Fibroblast of skin of back (primary cell): ENCODE data around the gene IRS2.

Source experiments
- DNase-seq: peaks from one replicate; pipeline ENCODE4 v3.0.0-alpha.2; 2013

IRS2 gene

DNA sequence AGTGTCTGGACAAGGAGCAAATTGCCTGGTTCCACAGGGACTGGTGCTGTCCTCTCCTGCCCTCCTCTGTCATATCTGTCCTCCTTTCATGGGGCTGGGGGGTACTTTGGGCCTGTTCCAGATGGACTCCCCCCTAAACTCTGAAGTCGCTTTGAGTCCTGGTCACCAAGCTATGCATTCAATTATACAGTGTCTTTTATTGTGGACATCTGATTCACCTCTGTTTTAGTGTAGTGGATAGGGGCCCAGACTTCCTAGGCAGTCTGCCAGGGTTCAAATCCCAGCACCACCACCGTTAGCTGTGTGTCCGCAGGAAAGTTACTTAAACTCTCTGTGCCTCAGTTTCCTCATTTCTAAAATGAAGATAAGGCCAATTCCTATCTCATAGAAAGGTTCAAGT is 21.0 kb upstream of the IRS2 start:
- no peak for DNase-seq

DNA sequence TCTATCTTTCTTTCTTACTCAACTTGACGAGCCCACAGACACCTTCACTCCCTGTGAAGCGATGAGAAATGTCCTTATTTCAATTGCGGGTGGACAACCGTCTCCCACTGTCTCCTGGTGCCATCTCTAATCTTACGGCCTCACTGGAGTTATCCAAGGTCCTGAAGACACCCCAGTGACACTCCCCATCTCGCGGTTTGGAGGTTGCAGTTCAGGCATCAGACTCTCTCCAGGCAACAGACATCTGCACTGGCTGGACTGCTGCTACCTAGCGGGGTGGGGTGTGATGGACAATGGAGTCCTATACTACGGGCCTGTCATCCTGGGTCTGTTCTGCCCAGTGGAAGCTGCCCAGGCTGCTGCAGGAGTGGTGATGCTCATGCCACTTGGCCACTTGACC is 18.3 kb upstream of the IRS2 start:
- no peak for DNase-seq

DNA sequence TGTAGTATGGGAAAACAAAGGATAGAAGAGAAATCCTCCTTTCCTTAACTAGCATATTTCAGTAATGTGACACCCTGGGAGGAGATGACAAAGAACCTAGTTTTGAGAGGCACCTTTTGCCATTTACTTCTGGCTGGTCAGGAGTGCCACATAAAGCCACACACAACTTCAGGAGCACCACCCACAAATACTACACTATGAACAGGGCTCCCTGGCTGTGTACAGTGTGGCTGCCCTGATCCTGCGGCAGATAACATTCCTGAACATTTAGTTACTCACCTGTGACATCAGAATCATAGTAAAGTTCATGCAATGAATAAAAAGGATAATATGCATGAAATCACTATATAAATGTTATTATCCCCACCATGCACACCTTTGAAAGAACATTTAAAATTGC is 17.4 kb upstream of the IRS2 start:
- DNase-seq, result no peak

DNA sequence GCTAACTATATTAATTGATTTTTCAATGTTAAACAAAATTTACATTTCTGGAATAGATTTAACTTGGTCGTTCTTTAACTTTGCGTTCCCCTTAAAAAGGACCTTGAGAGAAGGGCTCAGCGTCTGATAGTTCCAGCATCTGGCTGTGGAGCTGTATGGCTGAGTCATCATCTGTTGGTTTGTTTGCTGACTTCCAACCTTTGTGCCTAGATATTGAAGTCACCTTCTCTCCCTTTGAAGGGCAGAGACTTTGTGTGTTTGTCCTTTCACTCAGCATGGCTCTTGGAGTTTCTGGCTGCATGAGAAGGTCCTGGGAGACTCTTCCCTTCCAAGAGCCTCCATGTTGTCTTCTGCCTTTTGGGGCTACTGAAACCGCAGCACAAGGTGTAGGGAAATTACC is 16.6 kb upstream of the IRS2 start:
- no peak for DNase-seq

DNA sequence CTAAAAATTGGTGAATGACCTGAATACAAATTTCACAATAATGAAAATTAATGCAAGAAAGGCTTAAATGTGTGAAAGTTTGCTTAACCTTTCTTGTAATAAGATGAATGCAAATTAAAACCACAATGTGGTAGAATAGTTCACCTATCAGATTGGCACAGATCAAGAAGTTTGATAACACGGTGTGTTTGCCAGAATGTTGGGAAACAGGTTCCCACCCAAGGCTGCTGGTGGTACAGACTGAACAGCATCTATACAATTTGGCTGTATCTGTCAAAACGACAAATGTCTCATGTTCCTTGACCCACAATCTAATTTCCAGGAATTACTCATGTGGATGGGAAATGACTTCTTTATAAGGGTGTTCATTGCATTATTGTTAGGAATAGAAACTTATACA is 8.6 kb upstream of the IRS2 start:
- DNase-seq, result no peak

DNA sequence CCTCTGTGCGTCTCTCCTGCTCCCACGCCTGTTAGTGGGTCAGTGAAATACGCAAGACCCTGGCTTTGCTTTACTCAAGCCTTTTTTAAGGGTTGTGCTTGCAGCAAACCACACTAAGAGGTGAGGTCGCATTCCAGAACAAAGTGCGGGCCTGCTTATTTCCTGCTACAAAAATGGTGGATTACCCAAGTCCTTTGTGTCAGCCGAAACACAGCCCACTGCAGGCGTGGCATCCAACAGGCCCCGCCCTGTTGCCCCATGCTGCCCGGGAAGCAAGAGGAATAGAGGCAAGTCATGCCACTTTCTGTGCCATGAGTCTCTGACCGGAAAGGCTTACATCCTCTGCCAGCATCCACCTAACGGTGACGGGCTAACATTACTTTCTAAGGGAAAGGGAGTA is 7.7 kb upstream of the IRS2 start:
- DNase-seq, result no peak

DNA sequence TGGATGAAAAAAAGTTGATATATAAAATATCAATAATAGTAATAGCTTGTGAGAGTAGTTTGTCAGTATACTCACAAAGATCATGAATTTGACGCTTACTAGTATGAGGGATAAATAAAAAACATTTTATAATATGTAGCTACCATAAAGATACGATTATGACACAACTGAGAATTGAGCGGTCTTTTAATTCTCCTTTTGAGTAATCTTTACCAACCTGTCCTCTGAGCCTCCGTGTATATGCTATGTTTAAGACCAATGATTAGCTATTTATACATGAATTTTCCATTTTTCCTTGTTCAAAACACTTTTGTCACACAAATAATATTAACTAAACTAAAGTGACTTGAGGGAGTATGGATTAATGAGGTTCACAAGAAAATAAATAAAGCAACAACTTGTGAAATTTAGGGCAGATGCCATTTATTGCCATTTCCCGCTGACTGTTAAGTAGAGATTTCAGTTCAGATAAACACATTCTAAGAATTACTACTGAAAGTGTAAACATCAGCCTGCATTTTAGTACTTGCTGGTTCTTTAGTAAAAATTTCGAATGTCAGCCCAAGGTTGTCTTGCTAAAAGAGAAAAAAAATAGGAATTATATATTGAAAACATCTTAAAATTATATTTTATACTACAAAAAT is 6.2 kb upstream of the IRS2 start:
- DNase-seq, result no peak

DNA sequence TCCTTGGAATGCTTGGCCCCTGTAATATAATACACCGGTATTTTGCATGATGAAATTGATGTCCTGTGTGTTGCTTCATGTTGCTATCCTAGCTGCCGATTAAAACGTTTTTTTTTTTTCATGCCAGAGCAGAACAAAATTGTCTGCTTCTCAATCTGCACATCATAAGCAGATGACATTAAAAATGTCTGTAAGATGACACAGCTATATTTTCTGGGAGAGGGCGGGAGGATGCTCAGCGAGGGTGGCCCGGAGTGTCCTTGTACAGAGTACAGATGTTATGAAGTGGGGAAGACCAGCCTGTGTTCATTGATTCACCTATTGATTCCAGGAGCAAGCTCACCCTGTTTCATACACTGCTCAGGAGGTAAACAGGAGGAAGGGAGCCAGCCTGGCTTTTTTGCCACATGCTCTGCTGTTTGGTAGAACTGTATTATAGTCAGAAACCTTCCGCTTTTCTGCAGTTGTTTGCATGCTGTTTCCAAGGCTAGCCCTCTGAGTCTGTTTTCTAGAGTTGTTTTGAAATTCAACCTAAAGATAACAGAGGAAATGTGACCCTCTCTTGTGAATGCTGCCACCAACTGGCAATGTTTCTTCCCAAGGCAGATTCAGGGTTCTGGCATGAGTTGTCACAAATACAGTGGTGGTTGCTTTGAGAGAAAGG is 4.7 kb upstream of the IRS2 start:
- DNase-seq, result peak; percentile 56

DNA sequence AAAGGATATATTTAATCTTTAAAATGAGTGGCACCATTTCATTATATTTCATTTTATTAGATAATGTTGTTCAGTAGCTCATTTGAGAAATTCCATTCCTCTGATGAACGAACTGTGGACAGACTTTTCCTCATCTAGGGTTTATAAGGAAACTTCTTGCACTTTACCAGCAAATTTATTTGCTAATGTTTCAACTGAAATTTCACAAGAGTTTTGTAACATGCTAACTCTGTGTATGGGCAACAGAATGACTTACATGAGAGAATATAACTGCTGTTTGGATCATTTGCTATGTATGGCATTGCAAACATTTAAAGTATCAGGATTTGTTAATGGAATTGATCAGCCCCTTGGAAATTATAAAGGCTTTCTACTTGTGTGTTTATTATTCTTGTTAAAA is 3.7 kb upstream of the IRS2 start:
- no peak for DNase-seq

DNA sequence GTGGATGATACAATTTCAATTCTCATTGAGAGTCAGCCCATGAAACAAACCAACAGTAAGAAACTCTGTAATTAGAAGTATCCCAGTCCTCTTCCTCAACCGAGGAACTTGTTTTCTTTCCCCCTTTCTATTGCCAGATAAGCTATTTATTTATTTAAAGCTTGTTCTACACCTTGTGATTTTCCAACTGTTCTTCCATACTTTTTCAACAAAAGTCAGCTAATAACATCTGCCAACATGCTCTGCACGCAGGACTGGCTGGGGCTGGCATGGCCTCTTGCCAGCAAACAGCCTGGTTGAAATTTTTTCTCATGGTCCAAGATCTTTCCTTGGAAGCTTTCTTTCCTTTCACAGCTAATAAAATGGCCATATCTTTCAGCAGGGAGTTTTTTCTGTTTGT is 2.9 kb upstream of the IRS2 start:
- no peak for DNase-seq

DNA sequence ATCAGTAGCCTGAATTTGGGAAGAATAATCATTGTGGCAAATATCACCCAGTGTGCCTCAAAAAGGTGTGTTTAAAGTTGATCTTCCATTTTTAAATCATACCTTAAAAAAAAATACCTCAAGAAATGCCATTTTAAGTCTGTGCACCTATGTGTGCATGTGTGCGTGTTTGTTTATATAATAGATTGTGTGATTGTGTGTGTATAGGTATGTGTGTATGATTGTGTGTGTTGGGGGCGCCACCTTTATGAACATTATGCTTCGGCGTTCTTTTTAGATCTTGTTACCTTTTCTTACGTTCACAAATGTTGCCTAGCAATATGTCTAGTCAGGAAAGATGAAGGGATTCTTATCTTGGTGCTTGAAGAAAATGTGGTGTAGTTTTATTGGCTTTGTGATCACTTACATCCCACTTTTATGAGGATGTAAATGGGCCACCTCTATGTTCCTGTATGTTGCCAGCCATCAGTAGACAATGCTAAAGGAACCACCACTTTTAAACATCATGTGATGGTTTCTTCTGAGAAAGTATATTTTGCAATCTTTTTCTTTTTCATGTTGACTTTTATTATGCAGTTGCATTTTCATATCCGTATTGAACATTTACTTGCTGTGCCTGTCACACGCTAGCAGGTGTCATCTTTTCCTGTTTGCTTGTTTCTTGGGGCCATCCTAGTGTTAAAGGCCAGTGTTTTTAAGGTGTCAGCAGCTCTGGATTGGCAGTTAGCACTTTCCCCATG is 2.2 kb upstream of the IRS2 start:
- no peak for DNase-seq

DNA sequence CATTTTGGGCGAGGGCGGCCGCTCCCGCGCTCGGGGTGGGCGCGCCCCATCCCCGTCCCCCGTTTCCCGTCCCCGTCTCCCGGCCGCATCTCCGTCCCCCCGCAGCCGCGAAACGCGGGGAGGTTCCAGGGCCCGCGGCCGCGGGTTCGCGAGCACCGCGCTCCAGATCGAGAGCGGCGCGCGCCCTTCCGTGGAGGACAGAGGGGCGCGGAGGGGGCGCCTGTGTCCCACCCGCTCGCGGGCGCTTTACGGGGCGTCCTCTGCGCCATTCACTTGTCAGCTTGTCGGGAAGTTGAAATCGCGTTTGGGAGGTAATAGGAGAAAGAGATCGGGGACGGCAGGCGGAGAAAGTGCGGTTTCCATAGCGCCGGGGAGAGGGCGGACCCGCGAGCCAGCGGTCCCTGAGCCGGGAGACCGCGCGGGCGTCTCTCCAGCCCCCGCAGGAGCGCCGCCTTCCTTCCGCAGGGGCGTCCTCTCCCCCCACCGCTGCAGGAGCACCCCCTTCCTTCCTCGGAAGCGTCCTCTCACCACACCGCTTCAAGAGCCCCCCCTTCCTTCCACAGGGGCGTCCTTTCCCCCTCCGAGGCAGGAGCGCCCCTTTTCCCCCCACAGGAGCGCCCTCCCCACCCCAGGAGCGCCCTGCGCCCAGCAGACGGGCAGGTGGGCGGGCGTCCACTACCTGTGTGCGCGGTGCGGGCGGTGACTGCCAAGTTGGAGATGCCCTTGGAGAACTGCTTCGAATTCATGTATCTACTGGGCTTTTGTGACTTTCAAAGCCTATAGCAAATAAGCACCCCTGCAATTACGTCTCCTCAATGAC is 962 bp upstream of the IRS2 start:
- DNase-seq, result peak; percentile 57

DNA sequence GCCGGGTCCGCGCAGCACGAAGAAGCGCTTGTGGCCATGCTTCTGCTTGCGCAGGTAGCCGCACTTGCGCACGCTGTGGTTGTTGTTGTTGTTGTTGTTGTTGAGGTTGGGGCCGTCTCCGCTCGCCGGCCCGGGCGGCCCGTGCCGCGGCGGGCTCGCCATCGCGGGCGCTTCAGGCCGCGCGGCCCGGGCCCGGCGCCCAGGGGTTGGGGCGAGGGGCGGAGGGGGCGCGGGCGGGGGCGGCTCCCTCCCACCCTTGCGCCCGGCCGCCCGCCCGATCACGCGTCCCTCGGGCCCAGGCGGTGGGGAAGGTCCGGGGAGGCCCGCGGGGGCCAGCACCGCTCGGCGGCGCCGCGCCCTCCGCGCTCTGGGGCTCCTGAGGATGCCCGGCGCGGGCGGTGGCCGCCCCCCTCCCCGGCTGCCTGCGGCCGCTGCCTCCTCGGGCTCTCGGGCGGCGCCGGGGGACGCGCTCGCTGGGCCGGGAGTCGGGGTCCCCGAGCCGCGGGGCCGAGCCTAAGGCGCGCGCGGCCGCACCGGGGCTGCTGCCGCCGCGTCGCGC is 412 bp downstream of the IRS2 start:
- no peak for DNase-seq

DNA sequence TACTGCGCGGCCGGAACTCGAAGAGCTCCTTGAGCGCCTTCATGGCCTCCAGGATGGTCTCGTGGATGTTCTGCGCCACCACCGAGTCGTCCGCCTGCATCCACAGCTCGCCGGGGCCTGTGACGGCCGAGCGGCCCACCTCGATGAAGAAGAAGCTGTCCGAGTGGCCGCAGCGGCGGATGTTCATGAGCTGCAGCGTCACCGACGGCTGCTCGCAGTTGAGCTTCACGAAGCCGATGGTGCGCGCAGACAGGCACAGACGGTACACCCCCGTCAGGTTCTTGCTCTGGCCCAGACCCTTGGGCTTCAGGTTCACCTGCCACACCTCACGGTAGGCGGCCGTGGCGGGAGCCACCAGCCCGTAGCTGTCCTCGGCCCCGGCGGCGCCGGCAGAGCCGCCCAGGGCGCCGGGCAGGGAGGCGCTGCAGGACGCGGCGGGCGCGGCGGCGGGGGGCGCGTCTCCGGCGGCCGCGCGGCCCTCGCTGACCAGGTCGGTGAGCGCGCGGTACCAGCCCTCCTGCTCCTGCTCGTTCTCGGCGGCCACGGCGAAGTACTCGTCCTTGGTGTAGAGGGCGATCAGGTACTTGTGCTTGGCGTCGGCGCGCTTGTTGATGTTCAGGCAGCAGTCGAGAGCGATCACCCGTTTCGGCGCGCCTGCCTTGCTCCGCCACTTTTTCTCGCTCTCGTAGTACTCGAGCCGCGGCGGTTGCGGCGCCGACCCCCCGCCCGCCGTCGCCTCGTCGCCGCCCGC is 1.1 kb downstream of the IRS2 start:
- peak; percentile 53 for DNase-seq

DNA sequence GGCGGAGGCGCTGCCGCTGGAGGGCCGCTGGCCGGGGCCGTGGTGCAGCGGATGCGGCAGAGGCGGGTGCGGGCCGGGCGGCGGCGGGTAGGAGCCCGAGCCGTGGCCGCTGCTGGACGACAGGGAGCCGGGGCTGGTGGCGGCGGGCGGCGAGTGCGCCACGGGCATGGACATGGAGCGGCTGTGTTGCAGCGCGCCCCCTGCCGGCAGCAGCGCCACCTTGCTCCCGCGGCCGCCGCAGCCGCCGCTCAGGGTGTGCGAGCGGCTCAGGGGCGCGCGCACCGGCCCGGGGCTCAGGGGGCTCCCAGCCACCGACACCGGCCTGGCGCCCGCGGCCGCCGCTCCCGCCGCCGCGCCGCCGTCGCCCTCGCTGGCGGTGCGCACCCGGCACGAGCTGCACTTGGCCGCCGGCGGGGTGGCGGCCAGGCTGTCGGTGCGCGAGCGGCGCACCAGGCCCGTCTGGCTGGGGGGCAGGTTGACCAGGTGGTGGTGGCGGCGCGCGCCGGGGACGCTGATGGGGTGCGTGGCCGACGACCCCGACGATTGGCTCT is 1.7 kb downstream of the IRS2 start:
- DNase-seq, result peak; percentile 76

DNA sequence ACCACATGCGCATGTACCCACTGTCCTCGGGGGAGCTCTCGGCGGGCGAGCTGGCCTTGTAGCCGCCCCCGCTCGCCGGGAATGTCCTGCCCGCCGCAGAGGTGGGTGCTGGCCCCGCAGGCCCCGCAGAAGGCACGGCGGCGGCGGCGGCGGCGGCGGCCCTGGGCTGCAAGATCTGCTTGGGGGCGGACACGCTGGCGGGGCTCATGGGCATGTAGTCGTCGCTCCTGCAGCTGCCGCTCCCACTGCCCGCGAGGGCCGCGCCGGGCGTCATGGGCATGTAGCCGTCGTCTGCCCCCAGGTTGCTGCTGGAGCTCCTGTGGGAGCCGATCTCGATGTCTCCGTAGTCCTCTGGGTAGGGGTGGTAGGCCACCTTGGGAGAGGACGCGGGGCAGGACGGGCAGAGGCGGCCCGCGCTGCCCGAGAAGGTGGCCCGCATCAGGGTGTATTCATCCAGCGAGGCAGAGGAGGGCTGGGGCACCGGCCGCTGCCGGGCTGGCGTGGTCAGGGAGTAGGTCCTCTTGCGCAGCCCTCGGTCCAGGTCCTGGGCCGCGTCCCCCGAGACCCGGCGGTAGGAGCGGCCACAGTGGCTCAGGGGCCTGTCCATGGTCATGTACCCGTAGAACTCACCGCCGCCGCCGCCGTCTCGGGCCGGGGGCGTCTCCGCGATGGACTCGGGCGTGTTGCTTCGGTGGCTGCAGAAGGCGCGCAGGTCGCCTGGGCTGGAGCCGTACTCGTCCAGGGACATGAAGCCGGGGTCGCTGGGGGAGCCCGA is 2.4 kb downstream of the IRS2 start:
- DNase-seq, result no peak

DNA sequence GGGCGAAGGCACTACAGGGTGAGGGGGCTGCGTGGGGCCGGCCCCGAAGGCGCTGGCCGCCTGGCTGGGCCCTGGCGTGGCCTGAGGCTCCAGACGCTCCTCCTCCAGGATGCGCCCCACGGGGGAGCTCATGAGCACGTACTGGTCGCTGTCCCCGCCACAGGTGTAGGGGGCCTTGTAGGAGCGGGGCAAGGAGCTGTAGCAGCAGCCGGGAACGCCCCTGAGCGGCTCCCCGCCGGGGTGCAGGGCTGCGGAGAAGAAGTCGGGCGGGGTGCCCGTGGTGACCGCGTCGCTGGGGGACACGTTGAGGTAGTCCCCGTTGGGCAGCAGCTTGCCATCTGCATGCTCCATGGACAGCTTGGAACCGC is 3.0 kb downstream of the IRS2 start:
- no peak for DNase-seq

DNA sequence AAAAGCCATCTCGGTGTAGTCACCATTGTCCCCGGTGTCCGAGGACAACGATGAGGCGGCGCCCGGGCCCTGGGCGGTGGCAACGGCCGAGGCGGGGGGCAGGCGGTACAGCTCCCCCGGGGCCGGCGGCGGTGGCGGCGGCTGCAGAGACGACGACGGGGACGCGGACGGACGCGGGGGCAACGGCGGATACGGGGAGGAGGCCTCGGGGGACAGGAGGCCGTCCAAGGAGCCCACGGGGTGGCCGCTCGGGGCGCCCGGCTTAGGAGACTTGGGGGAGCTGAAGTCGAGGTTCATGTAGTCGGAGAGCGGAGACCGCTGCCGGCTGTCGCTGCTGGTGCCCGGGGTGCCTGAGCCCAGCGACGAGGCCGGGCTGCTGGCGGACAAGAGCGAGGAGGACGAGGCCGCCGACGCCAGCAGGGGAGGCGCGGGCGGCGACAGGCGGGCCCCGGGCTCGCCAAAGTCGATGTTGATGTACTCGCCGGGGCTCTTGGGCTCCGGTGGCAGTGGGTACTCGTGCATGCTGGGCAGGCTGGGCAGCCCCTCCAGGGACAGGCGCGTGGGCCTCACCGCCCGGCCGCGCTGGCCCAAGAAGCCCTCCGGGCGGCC is 3.5 kb downstream of the IRS2 start:
- no peak for DNase-seq

DNA sequence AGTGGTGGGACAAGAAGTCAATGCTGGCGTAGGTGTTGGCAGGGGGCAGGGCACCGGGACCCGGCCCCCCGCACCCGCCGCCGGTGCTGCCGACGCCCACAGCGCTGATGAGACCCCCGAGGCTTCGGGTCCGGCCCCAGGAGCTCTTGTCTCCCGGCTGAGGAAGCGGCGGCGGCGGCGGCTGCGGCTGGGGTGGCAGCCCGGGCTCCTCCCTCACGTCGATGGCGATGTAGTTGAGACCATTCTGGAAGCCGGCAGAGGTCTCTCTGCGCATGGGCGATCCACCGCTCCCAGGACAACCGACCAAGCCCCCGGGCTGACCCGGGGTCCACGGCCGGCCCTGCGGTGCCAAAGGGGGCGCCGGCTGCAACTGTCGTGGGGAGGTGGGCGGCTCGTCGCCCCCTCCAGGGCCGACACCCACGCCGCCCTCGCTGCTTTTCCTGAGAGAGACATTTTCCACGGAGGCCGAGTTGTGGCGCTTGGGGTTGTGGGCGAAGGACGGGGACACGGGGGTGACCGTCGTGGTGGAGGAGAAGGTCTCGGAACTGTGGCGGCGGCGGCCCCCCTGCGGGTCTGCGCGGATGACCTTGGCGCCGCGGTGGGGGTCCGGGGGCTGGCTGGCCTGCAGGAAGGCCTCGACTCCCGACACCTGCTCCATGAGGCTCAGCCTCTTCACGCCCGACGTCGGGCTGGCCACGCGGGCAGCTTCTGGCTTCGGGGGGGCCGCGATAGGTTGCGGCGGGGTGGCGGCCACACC is 4.1 kb downstream of the IRS2 start:
- no peak for DNase-seq
